OCI-LY1 (cell line): ENCODE results near the gene IKZF3.

Experiments used
- H2AFZ ChIP-seq: fragments of 200-600 bp; sonication (generic), shearing (Covaris generic); 2 replicates; pipeline ENCODE4 v1.6.0; 2014; ENCODE audit warnings: antibody characterized with exemption, mild to moderate bottlenecking, low read length
- H3F3A ChIP-seq: fragments of 200-600 bp; sonication (generic), shearing (Covaris generic); 2 replicates; pipeline ENCODE4 v1.6.0; 2014; ENCODE audit warnings: mild to moderate bottlenecking, antibody characterized with exemption, low read length, moderate library complexity; ENCODE audit not compliant: insufficient read depth
- H3K27ac ChIP-seq: fragments of 200-600 bp; sonication (generic); 2 replicates; pipeline ENCODE4 v1.5.1; 2014; ENCODE audit warnings: low read length, mixed run types, mild to moderate bottlenecking, low read depth; ENCODE audit not compliant: poor library complexity, severe bottlenecking
- H3K27me3 ChIP-seq: fragments of 200-600 bp; sonication (generic); 2 replicates; pipeline ENCODE4 v1.6.0; 2014; ENCODE audit warnings: antibody characterized with exemption, mild to moderate bottlenecking, low read length, moderate library complexity; ENCODE audit not compliant: insufficient read depth
- H3K36me3 ChIP-seq: fragments of 200-600 bp; sonication (generic); 2 replicates; pipeline ENCODE4 v1.6.1; 2014; ENCODE audit warnings: mild to moderate bottlenecking, antibody characterized with exemption, low read length, moderate library complexity, mixed read lengths; ENCODE audit not compliant: insufficient read depth
- H3K4me1 ChIP-seq: fragments of 200-600 bp; sonication (generic); 2 replicates; pipeline ENCODE4 v1.5.1; 2014; ENCODE audit warnings: mild to moderate bottlenecking, low read length, moderate library complexity; ENCODE audit not compliant: insufficient read depth, severe bottlenecking
- H3K4me2 ChIP-seq: fragments of 200-600 bp; sonication (generic), shearing (Covaris generic); 2 replicates; pipeline ENCODE4 v1.6.1; 2014; ENCODE audit warnings: low read length
- H3K4me3 ChIP-seq: fragments of 200-600 bp; sonication (generic); 2 replicates; pipeline ENCODE4 v1.5.1; 2014; ENCODE audit warnings: low read length, low read depth, mild to moderate bottlenecking, mixed read lengths; ENCODE audit not compliant: poor library complexity, severe bottlenecking
- H3K79me2 ChIP-seq: fragments of 200-600 bp; shearing (Covaris generic); 2 replicates; pipeline ENCODE4 v1.6.1; 2016; ENCODE audit warnings: mixed run types, low read length, mixed read lengths; ENCODE audit not compliant: insufficient read depth
- H3K9ac ChIP-seq: fragments of 200-600 bp; sonication (generic), shearing (Covaris generic); 2 replicates; pipeline ENCODE4 v1.6.1; 2014; ENCODE audit warnings: mild to moderate bottlenecking, low read length, mixed read lengths
- H3K9me2 ChIP-seq: fragments of 200-600 bp; sonication (generic), shearing (Covaris generic); 2 replicates; pipeline ENCODE4 v1.6.1; 2014; ENCODE audit warnings: low read depth, mild to moderate bottlenecking, low read length, mixed read lengths
- H3K9me3 ChIP-seq: fragments of 200-600 bp; shearing (Covaris generic); 2 replicates; pipeline ENCODE4 v1.6.1; 2014; ENCODE audit warnings: low read length, mixed read lengths
- H4K20me1 ChIP-seq: fragments of 200-600 bp; sonication (generic), shearing (Covaris generic); 2 replicates; pipeline ENCODE4 v1.6.0; 2016; ENCODE audit warnings: mild to moderate bottlenecking, low read length; ENCODE audit not compliant: insufficient read depth
- EZH2 ChIP-seq: fragments of 200-600 bp; sonication (generic), shearing (Covaris generic); IDR thresholded peaks from 2 replicates; pipeline ENCODE4 v1.8.0; 2017; ENCODE audit warnings: borderline replicate concordance, mixed run types, mild to moderate bottlenecking, antibody characterized with exemption, low read length, moderate library complexity, mixed read lengths
- TF ChIP-seq, protein P1 (sequence below): fragments of 200-600 bp; sonication (generic), shearing (Covaris generic); IDR thresholded peaks from 2 replicates; pipeline ENCODE4 v1.5.1; 2017; ENCODE audit warnings: mild to moderate bottlenecking, antibody characterized with exemption, low read length, moderate library complexity, mixed read lengths

Gene IKZF3

DNA sequence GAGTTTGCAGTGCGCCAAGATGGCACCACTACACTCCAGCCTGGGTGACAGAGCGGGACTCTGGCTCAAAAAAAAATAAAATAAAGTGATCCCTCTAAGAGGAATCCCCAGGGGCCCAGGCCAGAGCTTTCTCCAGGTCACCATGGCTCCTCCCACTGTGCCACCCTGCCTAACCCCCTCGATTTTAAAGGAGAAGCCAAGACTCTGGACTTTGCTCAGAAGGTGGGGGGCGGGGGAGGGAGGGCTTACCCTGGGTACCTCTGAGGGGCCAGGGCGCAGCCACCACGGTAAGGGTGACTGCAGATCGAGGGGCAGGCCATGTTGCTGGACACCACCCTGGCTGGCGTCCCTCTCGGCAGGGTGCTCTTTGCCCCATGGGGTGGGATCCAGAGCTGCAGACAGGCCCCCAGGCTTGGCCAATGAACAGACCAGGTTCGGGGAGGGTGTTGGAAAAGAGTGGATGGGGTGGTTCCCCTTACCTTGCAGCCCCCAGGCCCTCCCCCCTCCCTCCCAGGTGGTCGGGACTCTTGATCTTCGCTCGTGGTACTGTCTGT lies 126.8 kb downstream of the IKZF3 start:
- Histone ChIP-seq H3K4me2 (peak overlapping the region; percentile 57; the same call in 1 of the 2 replicates), H3K27ac (no peak overlapping the region), H3K79me2 (no peaks in the 10 kb centered on the region), H3F3A (no peaks in the 10 kb centered on the region; the same call in 1 of the 2 replicates), H3K36me3 (no peaks in the 10 kb centered on the region), H3K4me1 (peaks cover 30% of the 10 kb centered on the region), H3K9ac (no peak overlapping the region), H4K20me1 (no peaks in the 10 kb centered on the region), H3K4me3 (no peak overlapping the region), H2AFZ (no peak overlapping the region), H3K9me3 (no peaks in the 10 kb centered on the region), H3K9me2 (no peaks in the 10 kb centered on the region), H3K27me3 (peaks cover 7% of the 10 kb centered on the region; the same call in 1 of the 2 replicates)
- TF ChIP-seq, protein P1, sequence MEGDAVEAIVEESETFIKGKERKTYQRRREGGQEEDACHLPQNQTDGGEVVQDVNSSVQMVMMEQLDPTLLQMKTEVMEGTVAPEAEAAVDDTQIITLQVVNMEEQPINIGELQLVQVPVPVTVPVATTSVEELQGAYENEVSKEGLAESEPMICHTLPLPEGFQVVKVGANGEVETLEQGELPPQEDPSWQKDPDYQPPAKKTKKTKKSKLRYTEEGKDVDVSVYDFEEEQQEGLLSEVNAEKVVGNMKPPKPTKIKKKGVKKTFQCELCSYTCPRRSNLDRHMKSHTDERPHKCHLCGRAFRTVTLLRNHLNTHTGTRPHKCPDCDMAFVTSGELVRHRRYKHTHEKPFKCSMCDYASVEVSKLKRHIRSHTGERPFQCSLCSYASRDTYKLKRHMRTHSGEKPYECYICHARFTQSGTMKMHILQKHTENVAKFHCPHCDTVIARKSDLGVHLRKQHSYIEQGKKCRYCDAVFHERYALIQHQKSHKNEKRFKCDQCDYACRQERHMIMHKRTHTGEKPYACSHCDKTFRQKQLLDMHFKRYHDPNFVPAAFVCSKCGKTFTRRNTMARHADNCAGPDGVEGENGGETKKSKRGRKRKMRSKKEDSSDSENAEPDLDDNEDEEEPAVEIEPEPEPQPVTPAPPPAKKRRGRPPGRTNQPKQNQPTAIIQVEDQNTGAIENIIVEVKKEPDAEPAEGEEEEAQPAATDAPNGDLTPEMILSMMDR = no peak
- TF ChIP-seq EZH2 = no peak

- H3K36me3 ChIP-seq = no peaks in the 10 kb centered on the region
- H3K27me3 ChIP-seq = peaks cover 7% of the 10 kb centered on the region; the same call in 1 of the 2 replicates
- H3K4me3 ChIP-seq = no peak overlapping the region
- TF ChIP-seq, protein P1 = no peak
- TF ChIP-seq EZH2 = no peak
- H3K4me2 ChIP-seq = no peak overlapping the region
- H3K9me2 ChIP-seq = no peaks in the 10 kb centered on the region
- no peaks in the 10 kb centered on the region for H4K20me1 ChIP-seq
- no peak overlapping the region for H2AFZ ChIP-seq
- H3K79me2 ChIP-seq = no peaks in the 10 kb centered on the region
- H3K4me1 ChIP-seq = peaks cover 30% of the 10 kb centered on the region
- H3K27ac ChIP-seq = no peak overlapping the region
- no peaks in the 10 kb centered on the region for H3K9me3 ChIP-seq
- H3K9ac ChIP-seq = no peak overlapping the region
- H3F3A ChIP-seq = no peaks in the 10 kb centered on the region; the same call in 1 of the 2 replicates
Observed at GRCh38 chr17:39736319-39737165, 127.6 kb downstream of the IKZF3 start.

DNA sequence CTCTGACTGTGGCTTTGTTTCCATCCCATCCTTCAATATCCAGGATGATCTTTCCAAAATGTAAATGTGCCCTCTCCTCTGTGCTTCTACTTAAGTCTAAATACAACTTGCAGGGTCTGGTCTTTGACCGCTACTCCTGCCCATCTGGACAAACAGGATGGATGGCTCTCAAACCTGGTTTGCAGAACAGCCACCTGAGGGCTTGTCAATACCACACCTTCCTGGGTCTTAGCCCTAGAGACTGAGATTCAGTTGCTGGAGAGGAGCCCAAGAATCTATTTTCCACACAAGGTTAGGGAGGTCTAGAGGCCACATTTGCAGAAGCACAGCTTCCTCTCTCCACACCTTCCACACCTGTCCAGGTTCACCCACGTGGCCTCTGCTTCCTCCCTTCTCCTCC lies 128.2 kb downstream of the IKZF3 start:
- Histone ChIP-seq H3K9me2 (no peaks in the 10 kb centered on the region), H3K4me3 (no peak overlapping the region), H3K9me3 (no peaks in the 10 kb centered on the region), H3K4me2 (no peak overlapping the region), H3K9ac (no peak overlapping the region), H3K79me2 (no peaks in the 10 kb centered on the region), H2AFZ (no peak overlapping the region), H3K27me3 (peaks cover 7% of the 10 kb centered on the region; the same call in 1 of the 2 replicates), H3F3A (no peaks in the 10 kb centered on the region; the same call in 1 of the 2 replicates), H3K36me3 (no peaks in the 10 kb centered on the region), H4K20me1 (no peaks in the 10 kb centered on the region), H3K4me1 (peaks cover 30% of the 10 kb centered on the region), H3K27ac (no peak overlapping the region)
- TF ChIP-seq EZH2 = no peak
- TF ChIP-seq, protein P1 = no peak
